Peyer's patch (tissue), 4 donors: ENCODE results near the gene TRMT11. TPM values are rescaled to one million over a fixed set of nuclear protein-coding genes. Genes with fewer than 3 reads are reported as not detected.
"Not testable (repeated sequence)": the region's sequence is repeated elsewhere in the genome, so short reads cannot be mapped to it uniquely, and the experiment has no call there.

Experiments
- DNase-seq, 3 donors: peaks; one replicate each; pipeline ENCODE4 v3.0.0-alpha.2; 2017 to 2019
- H3K27ac ChIP-seq, 4 donors: fragments of 200-600 bp; sonication (generic); one replicate each; pipeline ENCODE4 v1.5.1; 2016 to 2019
- H3K27me3 ChIP-seq, 2 donors: fragments of 200-600 bp; sonication (generic); one replicate each; pipeline ENCODE4 v1.5.1; 2019
- H3K36me3 ChIP-seq, 3 donors: fragments of 200-600 bp; sonication (generic); one replicate each; pipeline ENCODE4 v1.5.1; 2016 to 2019
- H3K4me1 ChIP-seq, 4 donors: fragments of 200-600 bp; sonication (generic); one replicate each; pipeline ENCODE4 v1.5.1; 2016 to 2019
- H3K4me3 ChIP-seq, 4 donors: fragments of 200-600 bp; sonication (generic); 1 replicate in 3 of 4; 2 replicates in 1 of 4; pipeline ENCODE4 v1.5.1; 2016 to 2019; ENCODE audit warnings: mild to moderate bottlenecking in 1 of 4
- H3K9me3 ChIP-seq, 4 donors: fragments of 200-600 bp; sonication (generic); one replicate each; pipeline ENCODE4 v1.5.1; 2016 to 2019; ENCODE audit warnings: mild to moderate bottlenecking in 1 of 4
- POLR2A ChIP-seq, 2 donors: fragments of 450-650 bp; IDR thresholded peaks; one replicate each; pipeline ENCODE4 v1.5.1; 2017; ENCODE audit warnings: antibody characterized with exemption in 2 of 2, mild to moderate bottlenecking in 2 of 2, moderate library complexity in 2 of 2
- total RNA-seq, 4 donors: library from RNA; depleted of rRNA; stranded (reverse); fragments of >200 nt; gene quantifications; one replicate each; pipeline ENCODE4 v1.1.0, GENCODE V29; 2016
- TF ChIP-seq, protein P1 (sequence below), 6 experiments: fragments of 450-650 bp in 4 of 6; fragments of 200-600 bp in 2 of 6; sonication (generic) in 1 of 6; IDR thresholded peaks; one replicate each; pipeline ENCODE4 v1.5.1; 2017 to 2019; ENCODE audit warnings: antibody characterized with exemption in 6 of 6, mild to moderate bottlenecking in 3 of 6, moderate library complexity in 1 of 6

The TRMT11 gene
- total RNA-seq, 4 donors from 2014 or later, result 36.6 to 60.2 (median 51.2) TPM

GRCh38 chr6:126017668-126018067 is 31.3 kb downstream of the TRMT11 start:
- no peak for DNase-seq
- Histone ChIP-seq H3K36me3 (peaks cover 0 to 89% (median 0%) of the 10 kb centered on the region in 3 donors), H3K9me3 (no peaks in the 10 kb centered on the region), H3K27ac (no peak overlapping the region), H3K4me1 (no peaks in the 10 kb centered on the region), H3K27me3 (no peaks in the 10 kb centered on the region), H3K4me3 (no peak overlapping the region)
- TF ChIP-seq POLR2A (IDR thresholded peaks at IDR 0.05), result no peak
- TF ChIP-seq, protein P1, sequence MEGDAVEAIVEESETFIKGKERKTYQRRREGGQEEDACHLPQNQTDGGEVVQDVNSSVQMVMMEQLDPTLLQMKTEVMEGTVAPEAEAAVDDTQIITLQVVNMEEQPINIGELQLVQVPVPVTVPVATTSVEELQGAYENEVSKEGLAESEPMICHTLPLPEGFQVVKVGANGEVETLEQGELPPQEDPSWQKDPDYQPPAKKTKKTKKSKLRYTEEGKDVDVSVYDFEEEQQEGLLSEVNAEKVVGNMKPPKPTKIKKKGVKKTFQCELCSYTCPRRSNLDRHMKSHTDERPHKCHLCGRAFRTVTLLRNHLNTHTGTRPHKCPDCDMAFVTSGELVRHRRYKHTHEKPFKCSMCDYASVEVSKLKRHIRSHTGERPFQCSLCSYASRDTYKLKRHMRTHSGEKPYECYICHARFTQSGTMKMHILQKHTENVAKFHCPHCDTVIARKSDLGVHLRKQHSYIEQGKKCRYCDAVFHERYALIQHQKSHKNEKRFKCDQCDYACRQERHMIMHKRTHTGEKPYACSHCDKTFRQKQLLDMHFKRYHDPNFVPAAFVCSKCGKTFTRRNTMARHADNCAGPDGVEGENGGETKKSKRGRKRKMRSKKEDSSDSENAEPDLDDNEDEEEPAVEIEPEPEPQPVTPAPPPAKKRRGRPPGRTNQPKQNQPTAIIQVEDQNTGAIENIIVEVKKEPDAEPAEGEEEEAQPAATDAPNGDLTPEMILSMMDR (IDR thresholded peaks at IDR 0.05), result no peak

- Histone ChIP-seq H3K4me3 (no peak overlapping the region), H3K36me3 (peaks cover 0 to 80% (median 0%) of the 10 kb centered on the region in 3 donors), H3K27me3 (no peaks in the 10 kb centered on the region), H3K9me3 (no peaks in the 10 kb centered on the region), H3K4me1 (no peaks in the 10 kb centered on the region), H3K27ac (no peak overlapping the region)
- no peak for DNase-seq
- TF ChIP-seq, protein P1 (IDR thresholded peaks at IDR 0.05), result no peak
- TF ChIP-seq POLR2A (IDR thresholded peaks at IDR 0.05), result no peak
These were observed 34.1 kb downstream of the TRMT11 start for GRCh38 chr6:126020305-126021050.

DNA sequence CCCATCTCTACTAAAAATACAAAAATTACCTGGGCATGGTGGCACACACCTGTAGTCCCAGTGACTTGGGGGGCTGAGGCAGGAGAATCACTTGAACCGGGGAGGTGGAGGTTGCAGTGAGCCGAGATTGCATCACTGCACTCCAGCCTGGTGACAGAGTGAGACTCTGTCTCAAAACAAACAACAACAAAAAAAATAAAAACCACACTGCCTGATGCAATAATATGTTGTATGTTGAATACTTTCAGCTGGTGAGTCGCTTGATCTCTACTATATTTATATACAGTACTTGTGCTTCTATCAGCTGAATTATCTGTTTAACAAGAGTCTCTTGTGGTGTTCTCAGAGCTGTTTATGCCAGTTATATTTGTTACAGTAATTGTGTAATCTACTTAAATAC is 37.1 kb downstream of the TRMT11 start:
- H3K4me3 ChIP-seq, H3K27me3 ChIP-seq, DNase-seq, H3K27ac ChIP-seq, H3K9me3 ChIP-seq, H3K4me1 ChIP-seq: not testable (repeated sequence)
- peaks cover 0 to 87% (median 0%) of the 10 kb centered on the region in 3 donors for H3K36me3 ChIP-seq

- no peak for DNase-seq
- H3K9me3 ChIP-seq, result no peaks in the 10 kb centered on the region
- no peak overlapping the region for H3K27ac ChIP-seq
- H3K4me3 ChIP-seq, result no peak overlapping the region
- H3K4me1 ChIP-seq, result no peaks in the 10 kb centered on the region
- TF ChIP-seq, protein P1 (IDR thresholded peaks at IDR 0.05), result no peak
- no peak for TF ChIP-seq POLR2A (IDR thresholded peaks at IDR 0.05)
- no peaks in the 10 kb centered on the region for H3K27me3 ChIP-seq
- H3K36me3 ChIP-seq, result peaks cover 0 to 63% (median 0%) of the 10 kb centered on the region in 3 donors
These were observed 39.7 kb downstream of the TRMT11 start for GRCh38 chr6:126026001-126026400.

- H3K27ac ChIP-seq, result no peak overlapping the region
- no peak overlapping the region for H3K4me3 ChIP-seq
- TF ChIP-seq, protein P1 (IDR thresholded peaks at IDR 0.05), result no peak
- TF ChIP-seq POLR2A (IDR thresholded peaks at IDR 0.05), result no peak
- peaks cover 0 to 47% (median 0%) of the 10 kb centered on the region in 3 donors for H3K36me3 ChIP-seq
- H3K27me3 ChIP-seq, result no peaks in the 10 kb centered on the region
- DNase-seq, result no peak
- no peaks in the 10 kb centered on the region for H3K9me3 ChIP-seq
- H3K4me1 ChIP-seq, result no peaks in the 10 kb centered on the region
These were observed 41.3 kb downstream of the TRMT11 start for GRCh38 chr6:126027601-126028000.

DNA sequence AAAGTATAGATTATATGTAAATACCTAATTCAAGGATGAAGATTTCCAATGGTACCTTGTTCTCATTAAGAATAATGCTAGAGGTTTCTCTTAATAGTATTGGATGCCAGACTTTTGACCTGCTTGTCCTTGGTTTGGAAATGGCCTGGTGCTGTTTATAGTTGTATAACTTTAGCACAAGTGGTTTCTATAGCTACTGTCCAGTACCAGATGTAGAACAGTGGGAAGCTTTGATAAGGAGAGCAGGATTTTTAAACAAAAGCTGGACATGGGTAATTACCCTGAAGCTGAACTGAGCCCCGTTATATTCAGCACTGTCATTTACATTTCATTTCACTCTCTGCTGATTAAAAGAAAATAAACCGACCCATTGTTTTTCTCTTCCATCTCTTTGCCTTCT is 43.7 kb downstream of the TRMT11 start:
- Histone ChIP-seq H3K27ac (no peak overlapping the region), H3K9me3 (no peaks in the 10 kb centered on the region), H3K4me3 (no peak overlapping the region), H3K36me3 (peaks cover 0 to 27% (median 0%) of the 10 kb centered on the region in 3 donors), H3K27me3 (no peaks in the 10 kb centered on the region), H3K4me1 (no peaks in the 10 kb centered on the region)
- DNase-seq, result no peak
- no peak for TF ChIP-seq POLR2A (IDR thresholded peaks at IDR 0.05)
- TF ChIP-seq, protein P1 (IDR thresholded peaks at IDR 0.05), result no peak
